GM12891 (cell line): ENCODE results near the gene RASSF6.

ENCODE experiments used
- POLR2A ChIP-seq: IDR thresholded peaks from 2 replicates; pipeline ENCODE4 v1.6.1; 2011; ENCODE audit warnings: low read depth, low read length, control low read depth
- POU2F2 ChIP-seq: IDR thresholded peaks from 2 replicates; pipeline ENCODE4 v1.6.1; 2011; ENCODE audit warnings: low read depth, mild to moderate bottlenecking, control low read depth, low read length, moderate library complexity

GRCh38 chr4:73668782-73669201 lies 48.6 kb upstream of the RASSF6 start:
- TF ChIP-seq POLR2A: no peak
- no peak for TF ChIP-seq POU2F2
